ENCODE measurements around the gene GLOD4. TPM values are rescaled to one million over a fixed set of nuclear protein-coding genes. Genes with fewer than 3 reads are reported as not detected.
"Not testable (repeated sequence)": the region's sequence is repeated elsewhere in the genome, so short reads cannot be mapped to it uniquely, and the experiment has no call there.

The GLOD4 gene
- 100.0 TPM for polyA plus RNA-seq

GRCh38 chr17:781805-782731 is at the start of gene GLOD4, which contains the start of gene MRM3:
GLOD4 (minus strand) TSS chr17:782280; CDS start chr17:782255, 25 bp downstream.
MRM3 (plus strand) TSS chr17:782353; CDS start chr17:782379, 26 bp downstream.
- Mint-ChIP-seq H3K9me3 (no peaks in the 10 kb centered on the region), H3K27ac (peak within 1 kb of the TSS; percentile 98), H3K27me3 (no peaks in the 10 kb centered on the region), H3K36me3 (peaks cover 2% of the 10 kb centered on the region), H3K4me1 (peaks cover 17 to 22% (median 20%) of the 10 kb centered on the region in 3 donors), H3K4me3 (peak within 1 kb of the TSS; percentile 96 to 100 (median 98))

GRCh38 chr17:830950-831349 is 48.9 kb upstream of the GLOD4 start:
- no peaks in the 10 kb centered on the region for H3K36me3 Mint-ChIP-seq
- peaks cover 5% of the 10 kb centered on the region for H3K27me3 Mint-ChIP-seq
- H3K4me1 Mint-ChIP-seq = no peaks in the 10 kb centered on the region
- H3K4me3 Mint-ChIP-seq = no peak overlapping the region
- H3K27ac Mint-ChIP-seq = no peak overlapping the region
- H3K9me3 Mint-ChIP-seq = peaks cover 0 to 2% (median 2%) of the 10 kb centered on the region in 3 donors

GRCh38 chr17:830381-830780 is 48.3 kb upstream of the GLOD4 start:
- Mint-ChIP-seq H3K4me3 (no peak overlapping the region), H3K4me1 (no peaks in the 10 kb centered on the region), H3K27ac (no peak overlapping the region), H3K9me3 (peaks cover 0 to 2% (median 2%) of the 10 kb centered on the region in 3 donors), H3K36me3 (no peaks in the 10 kb centered on the region), H3K27me3 (peaks cover 5% of the 10 kb centered on the region)

- H3K27me3 Mint-ChIP-seq, H3K27ac Mint-ChIP-seq, H3K36me3 Mint-ChIP-seq, H3K9me3 Mint-ChIP-seq, H3K4me3 Mint-ChIP-seq, H3K4me1 Mint-ChIP-seq: not testable (repeated sequence)
Observed at GRCh38 chr17:829614-830013, 47.5 kb upstream of the GLOD4 start.

GRCh38 chr17:828761-829160 is 46.7 kb upstream of the GLOD4 start:
- Mint-ChIP-seq H3K27me3 (peaks cover 5% of the 10 kb centered on the region), H3K27ac (no peak overlapping the region), H3K4me3 (no peak overlapping the region), H3K9me3 (peaks cover 0 to 2% (median 2%) of the 10 kb centered on the region in 3 donors), H3K4me1 (no peaks in the 10 kb centered on the region), H3K36me3 (no peaks in the 10 kb centered on the region)

- Mint-ChIP-seq H3K36me3 (no peaks in the 10 kb centered on the region), H3K27me3 (peaks cover 5% of the 10 kb centered on the region), H3K4me1 (no peaks in the 10 kb centered on the region), H3K4me3 (no peak overlapping the region), H3K27ac (no peak overlapping the region), H3K9me3 (peaks cover 0 to under 1% (median under 1%) of the 10 kb centered on the region in 3 donors)
Observed at GRCh38 chr17:826778-827177, 44.7 kb upstream of the GLOD4 start.

GRCh38 chr17:825216-825615 is 43.1 kb upstream of the GLOD4 start:
- no peak overlapping the region for H3K4me3 Mint-ChIP-seq
- no peaks in the 10 kb centered on the region for H3K9me3 Mint-ChIP-seq
- H3K27me3 Mint-ChIP-seq = peaks cover 5% of the 10 kb centered on the region
- no peaks in the 10 kb centered on the region for H3K4me1 Mint-ChIP-seq
- peak overlapping the region in 1 of 3 donors; percentile 83 for H3K27ac Mint-ChIP-seq
- no peaks in the 10 kb centered on the region for H3K36me3 Mint-ChIP-seq

GRCh38 chr17:824378-824777 is 42.3 kb upstream of the GLOD4 start:
- no peak overlapping the region for H3K27ac Mint-ChIP-seq
- H3K27me3 Mint-ChIP-seq = peaks cover 2% of the 10 kb centered on the region
- H3K9me3 Mint-ChIP-seq = no peaks in the 10 kb centered on the region
- no peaks in the 10 kb centered on the region for H3K36me3 Mint-ChIP-seq
- H3K4me1 Mint-ChIP-seq = no peaks in the 10 kb centered on the region
- H3K4me3 Mint-ChIP-seq = no peak overlapping the region

GRCh38 chr17:823501-823902 is 41.4 kb upstream of the GLOD4 start:
- H3K9me3 Mint-ChIP-seq = no peaks in the 10 kb centered on the region
- peaks cover 3% of the 10 kb centered on the region for H3K27me3 Mint-ChIP-seq
- no peak overlapping the region for H3K4me3 Mint-ChIP-seq
- H3K4me1 Mint-ChIP-seq = no peaks in the 10 kb centered on the region
- no peak overlapping the region for H3K27ac Mint-ChIP-seq
- no peaks in the 10 kb centered on the region for H3K36me3 Mint-ChIP-seq

- H3K4me3 Mint-ChIP-seq = no peak overlapping the region
- no peaks in the 10 kb centered on the region for H3K4me1 Mint-ChIP-seq
- H3K36me3 Mint-ChIP-seq = peaks cover 2% of the 10 kb centered on the region
- peaks cover 9% of the 10 kb centered on the region for H3K27me3 Mint-ChIP-seq
- no peaks in the 10 kb centered on the region for H3K9me3 Mint-ChIP-seq
- no peak overlapping the region for H3K27ac Mint-ChIP-seq
Observed at GRCh38 chr17:819251-819650, 37.2 kb upstream of the GLOD4 start.

GRCh38 chr17:814371-814770 is 32.3 kb upstream of the GLOD4 start:
- Mint-ChIP-seq H3K4me1 (peaks cover 0 to 2% (median 0%) of the 10 kb centered on the region in 3 donors), H3K4me3 (peak overlapping the region in 1 of 4 donors; percentile 49), H3K27ac (no peak overlapping the region), H3K27me3 (peaks cover 11% of the 10 kb centered on the region), H3K9me3 (peaks cover 0 to 5% (median 0%) of the 10 kb centered on the region in 3 donors), H3K36me3 (peaks cover 2% of the 10 kb centered on the region)

GRCh38 chr17:812638-813204 is 30.6 kb upstream of the GLOD4 start:
- Mint-ChIP-seq H3K36me3 (no peaks in the 10 kb centered on the region), H3K4me3 (no peak overlapping the region), H3K27ac (no peak overlapping the region), H3K27me3 (peaks cover 13% of the 10 kb centered on the region), H3K4me1 (peaks cover 0 to 2% (median 0%) of the 10 kb centered on the region in 3 donors), H3K9me3 (peaks cover 0 to 5% (median 0%) of the 10 kb centered on the region in 3 donors)

GRCh38 chr17:811051-811784 is 29.1 kb upstream of the GLOD4 start:
- Mint-ChIP-seq H3K27ac (no peak overlapping the region), H3K27me3 (peaks cover 8% of the 10 kb centered on the region), H3K9me3 (peaks cover 0 to 5% (median 0%) of the 10 kb centered on the region in 3 donors), H3K4me1 (peaks cover 0 to 2% (median 0%) of the 10 kb centered on the region in 3 donors), H3K4me3 (no peak overlapping the region), H3K36me3 (no peaks in the 10 kb centered on the region)

GRCh38 chr17:807523-808294 is 25.6 kb upstream of the GLOD4 start:
- no peak overlapping the region for H3K4me3 Mint-ChIP-seq
- peak overlapping the region in 1 of 3 donors; percentile 80 for H3K27ac Mint-ChIP-seq
- H3K27me3 Mint-ChIP-seq = peaks cover 6% of the 10 kb centered on the region
- no peaks in the 10 kb centered on the region for H3K36me3 Mint-ChIP-seq
- peaks cover 0 to 5% (median 0%) of the 10 kb centered on the region in 3 donors for H3K9me3 Mint-ChIP-seq
- peaks cover 0 to 2% (median 0%) of the 10 kb centered on the region in 3 donors for H3K4me1 Mint-ChIP-seq

Measured in IgD-negative memory B cell (primary cell).